Renal pelvis (tissue), 12 donors: ENCODE results near the gene CNIH4. TPM values are rescaled to one million over a fixed set of nuclear protein-coding genes. Genes with fewer than 3 reads are reported as not detected.
"Not testable (repeated sequence)": the region's sequence is repeated elsewhere in the genome, so short reads cannot be mapped to it uniquely, and the experiment has no call there.

ENCODE experiments used
- DNase-seq: peaks from one replicate; pipeline ENCODE4 v3.0.0-alpha.2; 2013
- long read RNA-seq, 16 experiments: transcript quantifications; one replicate each; lab custom pipeline, GENCODE V29; 2026
- polyA plus RNA-seq, 3 donors: library from polyadenylated mRNA; unstranded; fragments of 120-200 nt; gene quantifications; one replicate each; pipeline ENCODE4 v1.2.1, GENCODE V29; 2013; ENCODE audit not compliant: insufficient read length in 3 of 3

CNIH4 gene
- 10 to 100 TPM; 44.7 to 48.4 (median 45.7) TPM for polyA plus RNA-seq
- long read RNA-seq, donor 1, full-length matches to known transcripts, result 51 of 51 reads
- long read RNA-seq, donor 1, partial matches to known transcripts, result 0 of 51 reads
- long read RNA-seq, donor 1, other reads (novel, unspliced or antisense), result 0 of 51 reads
- long read RNA-seq, donor 2, full-length matches to known transcripts, result 72 of 72 reads
- long read RNA-seq, donor 2, partial matches to known transcripts, result 0 of 72 reads
- long read RNA-seq, donor 2, other reads (novel, unspliced or antisense), result 0 of 72 reads
- long read RNA-seq, donor 3, full-length matches to known transcripts, result 54 of 54 reads
- long read RNA-seq, donor 3, partial matches to known transcripts, result 0 of 54 reads
- long read RNA-seq, donor 3, other reads (novel, unspliced or antisense), result 0 of 54 reads
- long read RNA-seq, donor 4, full-length matches to known transcripts, result 83 of 83 reads
- long read RNA-seq, donor 4, partial matches to known transcripts, result 0 of 83 reads
- long read RNA-seq, donor 4, other reads (novel, unspliced or antisense), result 0 of 83 reads
- long read RNA-seq, donor 5, full-length matches to known transcripts, result 42 of 42 reads
- long read RNA-seq, donor 5, partial matches to known transcripts, result 0 of 42 reads
- long read RNA-seq, donor 5, other reads (novel, unspliced or antisense), result 0 of 42 reads
- long read RNA-seq, donor 6, full-length matches to known transcripts, result 65 of 65 reads
- long read RNA-seq, donor 6, partial matches to known transcripts, result 0 of 65 reads
- long read RNA-seq, donor 6, other reads (novel, unspliced or antisense), result 0 of 65 reads
- long read RNA-seq, donor 7, full-length matches to known transcripts, result 67 of 72 reads
- long read RNA-seq, donor 7, partial matches to known transcripts, result 5 of 72 reads
- long read RNA-seq, donor 7, other reads (novel, unspliced or antisense), result 0 of 72 reads
- long read RNA-seq, donor 8, full-length matches to known transcripts, result 23 of 23 reads
- long read RNA-seq, donor 8, partial matches to known transcripts, result 0 of 23 reads
- long read RNA-seq, donor 8, other reads (novel, unspliced or antisense), result 0 of 23 reads
- long read RNA-seq, donor 9, full-length matches to known transcripts, result 72 of 72 reads
- long read RNA-seq, donor 9, partial matches to known transcripts, result 0 of 72 reads
- long read RNA-seq, donor 9, other reads (novel, unspliced or antisense), result 0 of 72 reads
- long read RNA-seq, donor 10, full-length matches to known transcripts, result 49 of 49 reads
- long read RNA-seq, donor 10, partial matches to known transcripts, result 0 of 49 reads
- long read RNA-seq, donor 10, other reads (novel, unspliced or antisense), result 0 of 49 reads
- long read RNA-seq, donor 11, full-length matches to known transcripts, result 41 of 41 reads
- long read RNA-seq, donor 11, partial matches to known transcripts, result 0 of 41 reads
- long read RNA-seq, donor 11, other reads (novel, unspliced or antisense), result 0 of 41 reads
- long read RNA-seq, donor 12, full-length matches to known transcripts, result 93 of 101 reads
- long read RNA-seq, donor 12, partial matches to known transcripts, result 8 of 101 reads
- long read RNA-seq, donor 12, other reads (novel, unspliced or antisense), result 0 of 101 reads
- long read RNA-seq, donor 13, full-length matches to known transcripts, result 18 of 18 reads
- long read RNA-seq, donor 13, partial matches to known transcripts, result 0 of 18 reads
- long read RNA-seq, donor 13, other reads (novel, unspliced or antisense), result 0 of 18 reads
- long read RNA-seq, donor 14, result 0 reads
- long read RNA-seq, donor 15, full-length matches to known transcripts, result 87 of 87 reads
- long read RNA-seq, donor 15, partial matches to known transcripts, result 0 of 87 reads
- long read RNA-seq, donor 15, other reads (novel, unspliced or antisense), result 0 of 87 reads
- long read RNA-seq, donor 16, full-length matches to known transcripts, result 69 of 75 reads
- long read RNA-seq, donor 16, partial matches to known transcripts, result 6 of 75 reads
- long read RNA-seq, donor 16, other reads (novel, unspliced or antisense), result 0 of 75 reads

GRCh38 chr1:224356685-224357625 is at the start of gene CNIH4:
Gene CNIH4 (plus strand): TSS chr1:224356879. CDS start chr1:224356925, 46 bp downstream.
- peak; percentile 95 for DNase-seq

DNA sequence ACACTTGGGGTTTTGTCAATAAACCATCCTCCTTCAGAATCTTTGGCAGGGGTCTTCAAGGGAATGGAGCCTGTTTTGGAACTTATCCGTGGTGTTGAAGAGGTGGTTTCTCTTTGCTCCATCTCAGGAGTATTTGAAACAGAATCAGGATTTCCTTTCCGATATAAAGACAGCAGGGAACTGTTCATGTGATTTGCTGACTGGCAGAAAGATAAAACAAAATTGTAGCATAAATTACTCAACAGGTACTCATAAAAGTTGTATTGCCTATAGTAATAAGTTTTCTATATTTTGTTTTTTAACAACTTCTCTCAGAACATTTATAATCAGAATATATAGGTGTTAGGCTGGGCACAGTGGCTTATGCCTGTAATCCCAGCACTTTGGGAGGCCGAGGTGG is 48.6 kb upstream of the CNIH4 start:
- DNase-seq, result no peak

- not testable (repeated sequence) for DNase-seq
Measured at GRCh38 chr1:224311503-224311902, 45.2 kb upstream of the CNIH4 start.

DNA sequence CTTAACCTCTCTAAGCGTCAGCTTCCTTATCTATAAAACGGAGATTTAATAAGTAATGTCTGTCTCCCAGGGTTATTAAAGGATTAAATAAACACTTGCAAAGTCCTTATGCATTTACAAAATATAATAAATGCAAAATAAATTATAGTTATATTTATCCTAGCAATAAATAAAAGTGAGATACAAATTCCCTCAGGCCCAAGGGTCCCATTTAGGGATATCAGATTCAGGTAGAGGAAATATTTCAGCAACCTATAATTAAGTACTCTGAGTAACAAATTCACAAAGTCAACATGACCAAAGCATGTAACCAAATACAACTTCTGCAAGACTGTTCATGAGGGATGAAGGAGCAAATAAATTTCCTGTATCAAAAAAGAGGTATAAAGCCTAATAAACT is 44.7 kb upstream of the CNIH4 start:
- no peak for DNase-seq

DNA sequence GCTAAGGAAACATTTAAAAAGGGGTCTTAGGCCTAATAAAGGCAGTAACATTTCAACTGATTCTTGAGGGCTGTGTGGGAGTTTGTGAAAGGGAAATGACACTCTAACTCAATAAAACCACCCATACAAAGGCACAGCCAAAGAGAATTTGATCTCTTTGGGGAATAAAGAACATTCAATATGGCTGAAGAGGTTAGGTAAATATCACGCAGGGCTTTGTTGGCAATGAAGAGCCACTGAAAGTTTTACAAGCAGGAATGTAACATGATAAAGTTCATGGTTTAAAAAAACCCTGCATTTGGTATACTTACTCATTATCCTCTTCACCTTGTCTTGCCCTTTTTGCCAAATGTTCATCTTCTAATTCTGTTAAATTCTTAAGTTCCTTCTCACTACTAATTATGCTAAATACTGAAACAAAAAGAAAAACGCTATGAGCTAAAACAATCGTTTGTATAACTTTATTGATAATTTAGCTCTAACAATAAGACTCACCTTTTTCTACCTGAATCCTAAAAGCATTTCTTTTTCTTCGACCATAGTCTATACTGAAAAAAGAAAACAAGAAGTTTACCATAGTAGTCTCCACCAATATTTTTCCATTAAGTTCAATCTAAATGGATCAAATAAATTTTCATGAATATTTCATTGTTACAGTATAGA is 39.2 kb upstream of the CNIH4 start:
- DNase-seq, result peak; percentile 37

- no peak for DNase-seq
Measured at GRCh38 chr1:224321706-224322105, 35.0 kb upstream of the CNIH4 start.

GRCh38 chr1:224325959-224326358 is 30.7 kb upstream of the CNIH4 start:
- DNase-seq, result no peak

GRCh38 chr1:224328644-224329043 is 28.0 kb upstream of the CNIH4 start:
- no peak for DNase-seq

- no peak for DNase-seq
Measured at GRCh38 chr1:224329484-224329841, 27.2 kb upstream of the CNIH4 start.

GRCh38 chr1:224329842-224330753 is 26.6 kb upstream of the CNIH4 start, which contains the start of gene NVL:
Gene NVL (minus strand): TSS chr1:224330172. CDS start chr1:224330127, 45 bp downstream.
- DNase-seq, result peak; percentile 92

DNA sequence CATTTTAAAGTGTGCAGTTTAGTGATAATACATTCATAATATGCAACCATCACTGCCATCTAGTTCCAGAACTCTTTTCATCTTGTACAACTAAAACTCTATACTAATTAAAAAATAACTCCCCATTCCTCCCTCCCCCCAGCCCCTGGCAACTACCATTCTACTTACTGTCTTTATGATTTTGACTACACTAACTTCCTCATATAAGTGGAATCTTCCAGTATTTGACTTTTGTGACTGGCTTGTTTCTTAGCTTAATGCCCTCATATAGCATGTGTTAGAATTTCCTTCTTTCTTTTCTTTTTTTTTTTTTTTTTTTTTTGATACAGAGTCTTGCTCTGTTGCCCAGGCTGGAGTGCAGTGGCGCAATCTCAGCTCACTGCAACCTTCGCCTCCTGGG is 25.4 kb upstream of the CNIH4 start:
- DNase-seq, result no peak

- DNase-seq, result no peak
Measured at GRCh38 chr1:224331824-224332223, 24.9 kb upstream of the CNIH4 start.

DNA sequence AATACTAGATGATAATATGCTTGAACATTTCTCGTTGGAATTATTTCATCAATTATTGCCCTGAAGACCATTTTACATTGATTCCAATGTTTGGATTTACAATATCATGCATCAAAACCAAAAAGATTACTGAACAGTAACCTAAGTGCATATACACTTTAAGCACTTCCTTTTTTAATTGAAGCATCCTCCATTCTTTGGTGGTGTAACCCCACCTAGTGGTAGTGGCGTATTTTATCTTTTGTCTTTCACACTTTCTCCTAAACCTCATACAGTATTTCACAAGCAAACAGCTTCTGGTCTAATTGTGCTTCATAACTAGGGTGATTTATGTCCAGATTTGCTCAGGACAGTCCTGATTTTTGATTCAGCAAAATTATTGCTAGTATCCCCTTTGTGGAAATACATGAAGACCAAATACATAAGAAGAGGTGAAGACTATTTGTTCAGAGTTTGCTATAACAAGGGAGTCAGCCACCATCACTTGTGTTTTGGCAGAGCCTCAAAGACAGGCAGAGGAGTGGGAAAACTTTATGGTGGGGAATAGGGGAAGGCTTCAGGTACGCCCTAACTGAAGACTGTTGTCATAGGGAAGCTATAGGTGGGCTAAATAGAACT is 23.3 kb upstream of the CNIH4 start:
- DNase-seq, result peak; percentile 66

GRCh38 chr1:224333939-224334786 is 22.5 kb upstream of the CNIH4 start:
- no peak for DNase-seq

- no peak for DNase-seq
Measured at GRCh38 chr1:224338150-224338838, 18.4 kb upstream of the CNIH4 start.
